ENCODE results near the gene KIF13A.

KIF13A gene

GRCh38 chr6:17972978-17973622, 14.3 kb downstream of the KIF13A start:
- H3K27ac ChIP-seq, result no peak overlapping the region
- TF ChIP-seq ZFX (IDR thresholded peaks at IDR 0.05; ENCODE audit: borderline replicate concordance) (no peak), CTCF (IDR thresholded peaks at IDR 0.05) (no peak)

DNA sequence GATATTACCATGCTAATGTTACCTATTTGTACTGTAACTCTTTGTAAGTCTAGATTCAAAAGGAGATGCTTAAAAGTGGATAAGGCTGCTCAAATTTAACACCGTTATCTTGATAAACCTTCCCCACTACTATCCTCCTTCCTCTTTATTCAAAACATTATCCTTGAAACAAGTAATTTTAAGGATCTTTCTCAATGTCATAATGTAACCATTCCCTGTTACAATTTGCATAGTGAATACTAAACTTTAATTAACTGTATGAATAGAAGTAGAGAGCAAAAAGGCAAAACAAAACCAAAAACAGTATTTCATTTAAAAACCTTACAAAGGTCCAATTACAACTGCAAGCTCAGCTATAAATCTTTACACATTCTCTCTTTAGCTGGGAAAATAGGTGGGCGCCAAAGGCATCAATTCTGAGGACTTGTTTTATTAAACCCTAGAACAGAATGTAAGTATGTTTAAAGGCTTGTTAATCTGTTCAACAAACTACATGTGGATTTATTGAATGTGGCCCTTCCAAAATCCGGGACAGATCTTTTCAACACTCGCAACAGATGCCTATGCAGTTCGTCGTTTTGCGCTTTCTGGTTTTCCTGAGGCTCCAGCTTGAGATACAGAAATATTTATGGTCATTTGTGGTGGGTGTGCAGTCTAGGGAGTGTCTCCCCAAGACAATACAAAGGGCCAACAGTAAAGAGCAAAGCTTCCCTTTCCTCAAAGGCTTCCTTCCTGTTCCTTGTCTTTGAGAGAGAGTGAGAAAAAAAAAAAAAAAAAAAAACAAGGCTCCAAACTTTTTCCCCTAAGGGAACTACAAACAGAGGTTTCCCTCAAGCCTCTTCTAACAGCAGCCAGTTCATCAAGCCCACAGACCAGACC, 15.1 kb downstream of the KIF13A start:
- no peak overlapping the region for H3K27ac ChIP-seq
- TF ChIP-seq ZFX (IDR thresholded peaks at IDR 0.05; ENCODE audit: borderline replicate concordance), result no peak
- no peak for TF ChIP-seq CTCF (IDR thresholded peaks at IDR 0.05)

GRCh38 chr6:17971128-17972073, 16.0 kb downstream of the KIF13A start:
- H3K27ac ChIP-seq, result no peak overlapping the region
- TF ChIP-seq CTCF (IDR thresholded peaks at IDR 0.05) (no peak), ZFX (IDR thresholded peaks at IDR 0.05; ENCODE audit: borderline replicate concordance) (no peak)

GRCh38 chr6:17968876-17969275, 18.6 kb downstream of the KIF13A start:
- TF ChIP-seq CTCF (IDR thresholded peaks at IDR 0.05) (no peak), ZFX (IDR thresholded peaks at IDR 0.05; ENCODE audit: borderline replicate concordance) (no peak)
- no peak overlapping the region for H3K27ac ChIP-seq

DNA sequence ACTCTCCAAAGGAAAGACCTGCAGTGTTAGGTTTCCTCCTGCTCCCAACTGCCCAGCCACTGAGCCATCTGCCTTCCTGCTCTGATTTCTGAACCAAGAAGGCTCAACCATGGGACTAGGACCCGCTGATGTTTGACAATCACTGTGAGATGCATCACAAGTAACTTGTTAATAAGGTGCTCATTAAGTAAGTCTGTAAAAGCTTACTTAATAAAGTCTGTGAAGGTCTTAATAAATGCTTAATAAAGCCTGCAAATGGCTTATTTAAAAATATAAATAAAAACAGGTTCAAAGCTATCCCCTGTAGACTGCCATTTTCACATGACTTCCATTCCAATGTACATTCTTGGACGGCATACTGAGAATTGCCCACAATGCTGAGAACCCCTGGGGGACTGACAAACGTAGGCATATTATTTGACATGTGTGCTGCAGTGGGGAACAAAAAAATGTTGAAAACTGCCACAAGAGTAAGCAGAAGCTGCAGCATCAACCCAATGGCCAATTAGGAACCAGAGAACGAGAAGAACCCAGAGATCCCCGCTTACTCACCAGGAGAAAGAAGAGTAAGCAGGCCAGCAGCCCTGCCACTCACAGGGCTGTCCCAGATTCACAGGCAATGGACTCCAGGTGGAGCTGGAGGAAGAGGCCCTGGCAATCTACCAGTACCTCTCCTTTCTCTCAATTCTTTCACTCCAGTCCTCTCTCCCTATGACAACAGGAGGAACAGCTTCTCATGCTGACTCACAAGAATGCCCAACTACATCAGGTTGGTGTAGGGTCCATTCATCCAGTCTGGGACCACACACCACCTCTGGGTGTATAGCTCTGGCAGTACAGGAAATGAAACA, 19.5 kb downstream of the KIF13A start:
- TF ChIP-seq CTCF (IDR thresholded peaks at IDR 0.05), result no peak
- TF ChIP-seq ZFX (IDR thresholded peaks at IDR 0.05; ENCODE audit: borderline replicate concordance), result no peak
- H3K27ac ChIP-seq, result no peak overlapping the region

DNA sequence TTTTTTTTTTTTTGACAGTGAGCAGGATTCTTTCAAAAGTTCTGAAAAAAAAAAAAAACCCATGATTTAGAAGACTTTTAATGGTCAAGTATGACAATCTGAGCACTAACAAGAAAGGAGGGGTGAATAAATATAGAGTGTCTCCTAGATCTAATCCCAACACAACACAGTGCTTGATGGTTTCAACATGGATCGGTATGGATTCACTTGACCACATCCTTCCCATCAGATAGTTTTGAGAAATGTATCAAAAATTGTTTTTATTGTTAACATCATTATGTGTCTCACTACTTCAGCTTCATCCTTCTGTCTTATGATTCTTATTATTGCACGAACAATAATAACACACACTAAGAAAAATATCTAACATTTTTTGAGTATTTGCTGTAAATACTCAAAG, 21.0 kb downstream of the KIF13A start:
- TF ChIP-seq ZFX (IDR thresholded peaks at IDR 0.05; ENCODE audit: borderline replicate concordance), result no peak
- H3K27ac ChIP-seq, result no peak overlapping the region

Measured in 22Rv1 (cell line).